ENCODE data around the gene IL1R2. TPM values are rescaled to one million over a fixed set of nuclear protein-coding genes. Genes with fewer than 3 reads are reported as not detected.

Gene IL1R2
- total RNA-seq, 1 donor: not detected

- H3K4me3 ChIP-seq (ENCODE audit: low read depth, low read length): no peak overlapping the region
- DNase-seq (ENCODE audit: low read depth): peak; percentile 61
- no peak for TF ChIP-seq CTCF (IDR thresholded peaks at IDR 0.05; ENCODE audit: insufficient read depth, low read depth, low read length)
Measured at GRCh38 chr2:102049756-102050443, 58.1 kb downstream of the IL1R2 start.

- peak; percentile 95 for DNase-seq (ENCODE audit: low read depth)
- no peak overlapping the region for H3K4me3 ChIP-seq (ENCODE audit: low read depth, low read length)
- no peak for TF ChIP-seq CTCF (IDR thresholded peaks at IDR 0.05; ENCODE audit: insufficient read depth, low read depth, low read length)
Measured at GRCh38 chr2:102050854-102051391, 59.2 kb downstream of the IL1R2 start.

- peak; percentile 50 for DNase-seq (ENCODE audit: low read depth)
- no peak for TF ChIP-seq CTCF (IDR thresholded peaks at IDR 0.05; ENCODE audit: insufficient read depth, low read depth, low read length)
- H3K4me3 ChIP-seq (ENCODE audit: low read depth, low read length): no peak overlapping the region
Measured at GRCh38 chr2:102051692-102052277, 60.0 kb downstream of the IL1R2 start.

- TF ChIP-seq CTCF (IDR thresholded peaks at IDR 0.05; ENCODE audit: insufficient read depth, low read depth, low read length): no peak
- H3K4me3 ChIP-seq (ENCODE audit: low read depth, low read length): no peak overlapping the region
- DNase-seq (ENCODE audit: low read depth): peak; percentile 41
Measured at GRCh38 chr2:102052365-102052764, 60.6 kb downstream of the IL1R2 start.

- DNase-seq (ENCODE audit: low read depth): no peak
- no peak overlapping the region for H3K4me3 ChIP-seq (ENCODE audit: low read depth, low read length)
- no peak for TF ChIP-seq CTCF (IDR thresholded peaks at IDR 0.05; ENCODE audit: insufficient read depth, low read depth, low read length)
Measured at GRCh38 chr2:102053096-102053495, 61.3 kb downstream of the IL1R2 start.

- no peak for TF ChIP-seq CTCF (IDR thresholded peaks at IDR 0.05; ENCODE audit: insufficient read depth, low read depth, low read length)
- no peak overlapping the region for H3K4me3 ChIP-seq (ENCODE audit: low read depth, low read length)
- DNase-seq (ENCODE audit: low read depth): peak; percentile 80
Measured at GRCh38 chr2:102055346-102055990, 63.7 kb downstream of the IL1R2 start.
